GM21515 (cell line): ENCODE measurements around the gene HELZ2.
"Not testable (repeated sequence)": the region's sequence is repeated elsewhere in the genome, so short reads cannot be mapped to it uniquely, and the experiment has no call there.

Experiments
- ATAC-seq: cut with Tn5 transposase; IDR thresholded peaks from one replicate; pipeline ENCODE4 v1.9.1; 2021; ENCODE audit not compliant: unreplicated experiment

The HELZ2 gene

DNA sequence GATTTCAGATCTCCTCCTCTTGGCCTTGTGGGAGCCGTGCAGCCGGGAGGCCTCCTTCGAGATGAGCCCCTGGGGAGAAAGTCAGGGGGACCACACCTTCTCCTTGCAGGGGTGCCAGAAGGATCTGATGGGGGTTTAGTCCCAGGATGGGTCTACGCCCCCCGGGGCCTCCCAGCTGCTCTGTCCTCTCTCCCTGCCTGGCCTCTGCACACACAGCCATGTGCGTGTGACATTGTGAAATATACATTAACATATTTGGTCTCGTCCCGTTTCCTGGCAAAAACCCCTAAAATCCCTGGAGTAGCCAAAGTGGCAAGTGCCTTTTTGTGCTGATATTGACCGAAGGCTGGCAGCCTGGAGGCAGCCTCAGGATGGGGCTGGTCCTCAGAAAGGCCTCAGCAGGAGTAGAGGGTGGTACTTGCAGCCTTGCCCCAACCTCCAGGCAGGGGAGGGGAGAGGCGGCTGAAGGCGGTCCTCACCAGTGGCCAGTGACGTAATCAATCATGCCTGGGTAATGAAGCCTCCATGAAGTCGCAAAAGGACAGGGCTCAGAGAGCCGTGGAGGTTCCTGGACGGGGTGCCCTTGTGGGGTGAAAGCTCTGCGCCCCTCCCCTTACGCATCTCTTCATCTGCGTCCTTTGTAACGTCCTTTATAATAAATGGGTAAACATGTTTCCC is 5.1 kb upstream of the HELZ2 start:
- no peak for ATAC-seq

DNA sequence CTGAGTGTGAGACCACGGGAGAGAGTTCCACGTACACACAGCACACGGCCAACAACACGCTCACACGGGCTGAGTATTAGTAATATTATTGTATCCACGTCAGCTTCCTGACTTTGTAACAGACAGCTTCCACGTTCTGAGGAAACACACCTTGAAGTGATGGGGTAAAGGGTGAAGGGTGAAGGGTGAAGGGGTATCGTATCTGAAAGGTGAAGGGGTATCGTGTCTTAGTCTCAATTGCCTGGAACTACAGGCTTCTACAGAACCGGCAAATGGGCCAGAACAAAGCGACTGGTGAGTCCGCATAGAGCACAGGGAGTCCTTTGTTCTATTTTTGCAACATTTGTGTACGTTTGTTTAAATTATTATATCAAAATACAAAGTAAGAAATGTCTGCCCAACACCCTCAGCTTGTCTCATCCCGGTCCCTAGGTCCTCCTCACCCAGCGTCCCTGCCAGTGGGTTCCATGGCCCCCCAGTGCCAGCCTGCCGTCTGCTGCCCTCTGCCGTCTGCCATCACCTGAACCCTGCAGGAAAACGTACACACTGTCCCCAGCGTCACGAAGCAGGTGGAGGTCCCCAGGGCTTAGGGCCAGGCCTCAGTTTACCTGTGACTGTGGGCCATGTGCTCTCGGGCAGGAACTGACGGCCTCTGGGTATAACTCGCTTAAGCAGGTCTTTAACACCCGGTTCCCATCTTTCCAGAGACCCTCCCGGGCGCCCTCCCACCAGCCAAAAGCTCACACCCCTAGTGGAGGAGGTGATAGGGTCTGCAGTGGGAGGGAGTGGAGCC is 4.4 kb upstream of the HELZ2 start:
- no peak for ATAC-seq

DNA sequence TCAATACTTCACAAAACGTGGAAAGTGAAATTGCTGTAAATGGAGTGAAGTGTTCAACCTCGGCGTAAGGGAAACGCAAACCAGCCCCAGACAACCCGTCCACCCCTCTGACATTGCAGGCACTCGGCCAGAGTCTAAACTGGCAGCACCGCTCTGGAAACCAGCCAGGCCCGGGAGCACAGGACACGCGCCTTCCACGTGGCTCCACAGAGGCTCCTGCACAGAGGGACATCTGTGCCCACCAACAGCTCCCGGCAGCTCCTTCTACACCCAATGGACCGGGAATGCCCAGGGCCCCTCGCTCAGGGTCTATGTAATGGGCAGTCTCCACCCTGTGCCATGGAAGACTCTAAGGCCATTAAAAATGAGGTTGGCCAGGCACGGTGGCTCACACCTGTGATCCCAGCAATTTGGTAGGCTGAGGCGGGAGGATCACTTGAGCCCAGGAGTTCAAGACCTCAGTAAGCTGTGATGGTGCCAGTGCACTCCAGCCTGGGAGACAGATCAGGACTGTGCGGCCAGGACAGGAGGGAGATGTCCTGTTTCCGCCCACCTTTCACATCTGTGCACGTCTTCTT is 3.4 kb upstream of the HELZ2 start:
- no peak for ATAC-seq

DNA sequence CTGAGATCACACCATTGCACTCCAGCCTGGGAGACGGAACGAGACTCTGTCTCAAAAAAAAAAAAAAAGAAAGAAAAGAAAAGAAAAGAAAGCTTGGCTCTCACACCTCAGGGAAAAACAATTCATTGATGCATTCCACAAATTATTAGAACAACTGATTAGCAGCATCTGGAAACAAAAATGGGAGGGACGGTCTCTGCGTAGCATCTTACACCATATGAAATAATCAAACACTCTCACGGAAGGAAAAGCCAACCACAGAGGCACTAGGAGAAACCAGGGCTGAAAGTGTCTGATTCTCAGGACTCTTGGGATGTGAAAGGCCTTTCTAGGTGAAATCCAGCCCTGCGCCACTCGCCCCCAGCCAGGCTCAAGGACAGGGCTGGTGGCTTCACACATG is 2.3 kb upstream of the HELZ2 start:
- no peak for ATAC-seq

DNA sequence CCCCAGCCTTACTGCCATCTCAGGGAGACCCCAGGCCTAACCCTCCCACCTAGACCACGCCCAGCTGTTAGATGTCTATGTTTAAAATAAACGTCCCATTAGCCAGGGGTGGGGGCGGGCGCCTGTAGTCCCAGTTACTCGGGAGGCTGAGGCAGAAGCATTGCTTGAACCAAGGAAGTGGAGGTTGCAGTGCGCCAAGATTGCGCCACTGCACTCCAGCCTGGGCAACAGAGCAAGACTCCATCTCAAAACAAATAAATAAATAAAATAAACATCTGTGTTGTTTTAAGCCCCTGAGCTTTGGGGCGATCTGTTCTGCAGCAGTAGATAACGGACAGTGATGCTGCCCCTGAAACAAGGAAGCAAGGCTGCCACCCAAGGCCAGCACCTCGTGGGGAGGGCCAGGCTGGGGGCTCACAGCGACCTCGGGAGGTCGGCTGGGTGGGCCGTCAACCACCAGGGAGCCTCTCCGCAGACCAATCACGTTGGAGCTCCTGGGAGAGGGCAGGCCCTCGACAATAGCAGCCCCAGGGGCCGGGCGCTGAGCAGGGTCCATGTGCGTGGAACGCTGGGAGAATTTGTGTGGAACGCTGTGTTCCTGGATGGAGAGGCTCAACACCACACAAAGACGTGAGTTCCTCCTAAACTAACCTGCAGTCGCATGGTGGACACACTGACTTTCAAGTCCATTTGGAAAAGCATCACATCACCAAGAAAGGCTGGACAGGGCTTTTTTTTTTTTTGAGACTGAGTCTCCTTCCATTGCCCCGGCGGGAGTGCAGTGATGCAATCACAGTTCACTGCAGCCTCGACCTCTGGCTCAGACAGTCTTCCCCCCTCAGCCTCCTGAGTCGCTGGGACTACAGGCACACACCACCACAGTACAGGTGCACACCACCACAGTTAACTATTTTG is 1.0 kb upstream of the HELZ2 start:
- ATAC-seq: no peak

DNA sequence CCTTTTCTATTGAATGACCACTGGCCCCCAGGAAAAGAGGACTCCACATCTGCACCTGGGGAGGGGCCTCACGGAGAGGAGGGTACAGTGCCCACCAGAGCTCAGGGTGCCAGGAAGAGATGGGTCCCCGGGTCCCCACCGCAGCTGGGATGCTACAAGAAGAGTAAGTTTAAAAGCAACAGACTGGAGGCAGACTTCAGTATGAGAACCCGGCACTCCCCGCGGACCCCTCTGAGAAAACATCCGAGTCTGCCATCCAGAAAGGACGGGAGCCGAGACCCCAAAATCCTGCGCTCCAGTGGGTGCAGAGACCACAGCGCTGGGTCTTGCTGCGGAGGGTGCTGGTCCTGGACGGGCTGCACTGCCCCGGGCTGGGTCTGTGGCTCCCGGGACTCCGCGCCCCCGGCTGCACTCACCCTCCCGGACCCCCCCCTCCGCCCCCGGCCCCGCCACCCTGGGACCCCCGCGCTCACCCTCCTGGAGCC is 350 bp downstream of the HELZ2 start:
- ATAC-seq: no peak

DNA sequence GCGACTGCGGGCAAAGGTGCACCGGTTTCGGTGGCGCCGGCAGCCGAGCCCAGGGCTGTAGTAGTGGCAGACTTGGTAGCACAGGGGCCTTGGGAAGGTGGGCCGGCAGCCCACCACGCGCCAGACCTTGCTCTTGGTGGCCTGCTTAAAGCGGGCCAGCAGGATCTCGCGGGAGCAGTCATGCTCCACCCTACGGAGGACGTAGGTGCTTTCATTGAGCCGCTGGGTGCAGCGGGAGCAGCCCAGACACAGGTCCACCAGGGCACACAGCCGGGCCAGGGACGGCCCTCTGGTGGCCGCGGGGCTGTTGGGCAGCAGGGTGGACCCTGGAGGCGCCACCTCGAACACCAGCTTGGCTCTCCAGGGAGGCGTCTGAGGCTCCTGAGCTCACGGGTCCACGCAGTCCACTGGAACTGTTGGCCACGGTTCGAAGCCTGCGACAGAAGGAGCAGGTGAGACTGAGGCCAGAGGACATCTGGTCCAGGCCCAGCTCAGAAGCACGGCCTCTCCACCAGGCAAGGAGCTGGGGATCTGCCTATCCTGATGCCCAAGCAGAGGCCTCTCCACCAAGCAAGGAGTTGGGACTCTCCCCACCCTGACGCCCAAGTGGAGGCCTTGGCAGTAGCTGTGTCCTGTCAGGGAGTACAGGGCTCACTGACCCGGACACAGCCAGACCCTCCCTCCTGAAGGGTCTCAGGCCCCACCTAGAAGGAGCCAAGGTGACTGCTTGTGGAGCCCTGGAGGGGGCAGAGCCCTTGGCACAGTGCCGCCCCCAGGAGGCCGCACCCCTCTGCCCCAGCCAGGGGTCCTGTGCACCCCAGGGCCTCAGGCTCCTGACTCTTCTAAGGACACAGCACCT is 1.0 kb downstream of the HELZ2 start:
- ATAC-seq: no peak

DNA sequence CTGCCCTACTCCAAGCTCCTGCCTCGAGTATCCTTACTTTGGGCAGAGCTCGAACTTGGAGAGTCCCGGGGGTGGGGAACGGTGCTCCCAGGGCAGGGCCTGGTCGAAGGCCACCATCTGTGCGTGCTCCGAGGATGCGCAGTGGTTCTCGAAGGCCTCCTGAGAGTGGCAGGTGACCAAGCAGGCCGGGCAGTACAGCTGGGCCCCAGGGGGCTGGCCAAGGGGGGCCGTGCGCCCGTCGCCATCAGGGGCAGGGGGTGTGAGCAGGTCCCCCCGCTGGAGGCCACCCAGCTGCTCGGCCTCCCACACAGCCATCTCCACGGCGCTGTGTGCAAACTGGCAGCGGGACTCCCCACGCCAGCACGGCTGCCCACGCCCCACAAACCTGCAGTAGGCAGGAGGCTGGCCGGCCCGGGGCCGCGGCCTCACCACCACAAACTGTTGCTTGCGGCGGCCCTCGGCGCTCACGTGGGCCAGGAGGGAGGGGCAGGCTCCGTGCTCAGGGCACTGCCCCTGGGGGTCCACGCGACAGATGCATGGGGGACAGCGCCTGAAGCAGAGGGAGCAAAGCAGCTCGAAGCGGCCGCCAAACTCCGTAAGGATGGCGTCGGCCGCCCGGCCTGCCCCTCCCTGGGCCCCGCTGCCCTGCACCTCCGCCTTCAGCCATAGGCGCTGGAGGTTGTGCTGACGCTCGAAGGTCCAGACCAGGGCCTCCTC is 1.8 kb downstream of the HELZ2 start:
- no peak for ATAC-seq

DNA sequence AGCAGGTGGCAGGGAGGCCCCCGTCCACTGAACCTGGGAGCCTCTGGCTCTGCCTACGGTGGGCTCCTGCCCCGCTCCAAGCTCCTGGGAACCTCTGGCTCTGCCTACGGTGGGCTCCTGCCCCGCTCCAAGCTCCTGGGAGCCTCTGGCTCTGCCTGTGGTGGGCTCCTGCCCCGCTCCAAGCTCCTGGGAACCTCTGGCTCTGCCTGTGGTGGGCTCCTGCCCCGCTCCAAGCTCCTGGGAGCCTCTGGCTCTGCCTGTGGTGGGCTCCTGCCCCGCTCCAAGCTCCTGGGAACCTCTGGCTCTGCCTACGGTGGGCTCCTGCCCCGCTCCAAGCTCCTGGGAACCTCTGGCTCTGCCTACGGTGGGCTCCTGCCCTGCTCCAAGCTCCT is 3.0 kb downstream of the HELZ2 start:
- ATAC-seq: not testable (repeated sequence)

DNA sequence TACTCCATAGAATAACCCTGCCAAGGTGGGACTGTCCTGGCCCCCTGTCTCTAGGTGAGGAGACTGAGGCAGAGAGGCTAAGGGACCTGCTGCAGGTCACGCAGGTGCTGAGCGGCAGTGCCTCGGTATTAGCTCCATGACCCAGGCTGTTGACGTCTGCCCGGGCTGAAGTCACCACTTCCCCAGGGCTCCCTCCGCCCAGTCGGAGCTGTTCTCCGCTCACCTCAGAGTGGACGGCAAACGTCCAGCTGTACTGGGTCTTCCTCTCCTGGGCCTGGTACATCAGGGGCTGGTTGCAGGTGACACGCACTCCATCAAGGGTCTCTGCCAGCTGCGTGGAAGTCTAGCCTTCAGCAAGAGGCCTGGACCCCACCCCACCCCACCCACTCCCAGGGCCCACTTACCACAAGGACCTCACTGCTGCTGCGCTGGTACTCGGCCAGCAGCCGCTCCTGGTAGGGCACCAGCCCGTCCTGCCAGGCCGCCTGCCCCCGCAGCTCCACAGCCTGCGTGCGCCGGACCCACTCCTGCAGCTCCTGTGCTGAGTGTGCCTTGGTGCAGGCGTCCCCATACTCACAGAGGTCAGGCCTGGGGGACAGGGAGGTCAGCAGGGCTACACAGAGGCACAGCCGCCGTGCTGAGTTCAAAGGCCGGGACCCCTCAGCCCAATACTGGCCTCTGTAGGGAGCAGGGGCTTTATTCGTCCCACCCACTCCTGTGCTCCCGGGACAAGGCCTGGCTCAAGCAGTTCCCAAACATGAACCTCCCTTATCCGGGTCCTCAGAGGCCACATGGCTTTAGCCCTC is 3.6 kb downstream of the HELZ2 start:
- no peak for ATAC-seq

DNA sequence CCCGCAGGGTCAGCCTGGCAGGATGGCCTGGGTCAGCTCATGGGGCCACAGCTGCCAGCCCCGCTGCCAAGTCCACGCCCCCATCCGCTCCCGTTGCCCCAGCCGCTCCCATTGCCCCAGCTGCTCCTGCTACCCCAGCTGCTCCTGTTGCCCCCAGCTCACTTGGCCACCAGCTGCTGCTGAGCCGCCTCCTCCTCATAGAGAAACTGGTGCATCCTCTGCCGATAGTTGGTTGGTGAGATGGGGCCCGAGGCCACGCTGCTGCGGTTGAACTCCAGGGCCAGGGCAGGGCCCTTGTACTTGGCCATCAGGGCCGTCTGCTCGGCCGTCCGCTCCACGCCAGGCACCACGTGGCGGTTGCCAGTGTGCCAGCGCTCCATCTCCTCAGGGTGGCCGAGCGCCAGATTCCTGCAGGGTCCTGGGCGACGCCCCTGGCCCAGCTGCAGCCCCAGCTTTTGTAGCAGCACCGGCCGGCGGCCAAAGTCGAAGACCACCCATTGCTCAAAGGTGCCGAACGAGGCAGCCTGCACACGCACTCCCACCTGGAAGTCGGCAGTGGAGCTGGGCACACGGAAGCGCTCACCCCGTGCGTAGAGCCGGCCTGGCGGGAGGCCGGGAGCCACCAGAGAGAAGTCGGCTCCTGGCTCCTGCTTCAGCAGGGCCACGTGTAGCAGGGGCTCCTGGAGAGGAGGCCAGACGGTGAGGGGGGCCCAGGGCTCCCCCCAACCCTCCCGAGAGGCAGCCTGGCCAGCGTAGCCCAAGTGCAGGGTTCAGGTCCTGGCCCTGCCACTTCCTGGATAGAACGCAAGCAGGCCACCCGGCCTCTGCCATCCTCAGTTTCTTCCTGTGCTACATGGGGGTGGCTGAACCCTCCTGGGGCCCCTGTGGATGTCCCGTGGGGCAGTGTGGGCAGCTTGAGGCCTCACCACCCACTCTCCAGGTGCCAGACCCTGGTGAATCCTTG is 4.8 kb downstream of the HELZ2 start:
- ATAC-seq: no peak

DNA sequence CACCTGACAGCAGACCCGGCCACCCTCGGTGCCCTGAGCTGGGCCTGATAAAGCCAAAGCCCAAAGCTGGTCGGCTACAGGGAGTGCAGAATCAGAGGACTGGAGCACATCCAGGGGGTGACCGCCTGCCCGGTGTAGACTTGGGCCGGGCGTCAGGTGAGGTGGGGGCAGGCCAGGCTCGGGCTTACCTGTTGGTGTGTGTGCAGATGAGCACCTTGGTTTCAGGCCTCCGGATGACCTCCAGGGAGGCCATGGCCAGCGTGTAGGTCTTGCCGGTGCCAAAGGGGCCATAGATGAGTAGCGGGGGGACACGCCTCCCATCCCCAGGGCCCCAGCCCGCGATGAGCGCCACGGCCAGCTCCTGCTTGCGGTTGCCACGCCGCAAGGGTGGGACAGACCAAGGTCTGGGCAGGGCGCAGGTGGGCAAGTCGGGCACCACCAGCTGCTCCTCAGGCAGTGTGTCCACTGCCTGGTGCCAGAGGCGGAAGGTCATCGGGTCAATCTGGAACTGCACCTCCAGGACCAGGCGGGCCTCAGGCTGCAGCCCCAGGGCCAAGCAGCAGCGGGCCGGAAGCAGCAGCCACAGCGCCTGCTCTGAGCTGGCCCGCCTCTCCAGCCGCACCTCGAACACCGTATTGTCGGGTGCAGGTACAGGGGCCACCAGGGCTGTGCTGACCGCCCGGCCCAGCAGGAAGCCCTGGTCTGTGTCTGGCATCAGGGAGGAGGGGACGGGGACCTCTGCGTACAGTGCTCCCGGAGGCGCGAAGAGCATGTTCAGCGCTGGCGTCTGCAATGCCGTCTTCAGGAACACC is 5.7 kb downstream of the HELZ2 start:
- ATAC-seq: no peak

DNA sequence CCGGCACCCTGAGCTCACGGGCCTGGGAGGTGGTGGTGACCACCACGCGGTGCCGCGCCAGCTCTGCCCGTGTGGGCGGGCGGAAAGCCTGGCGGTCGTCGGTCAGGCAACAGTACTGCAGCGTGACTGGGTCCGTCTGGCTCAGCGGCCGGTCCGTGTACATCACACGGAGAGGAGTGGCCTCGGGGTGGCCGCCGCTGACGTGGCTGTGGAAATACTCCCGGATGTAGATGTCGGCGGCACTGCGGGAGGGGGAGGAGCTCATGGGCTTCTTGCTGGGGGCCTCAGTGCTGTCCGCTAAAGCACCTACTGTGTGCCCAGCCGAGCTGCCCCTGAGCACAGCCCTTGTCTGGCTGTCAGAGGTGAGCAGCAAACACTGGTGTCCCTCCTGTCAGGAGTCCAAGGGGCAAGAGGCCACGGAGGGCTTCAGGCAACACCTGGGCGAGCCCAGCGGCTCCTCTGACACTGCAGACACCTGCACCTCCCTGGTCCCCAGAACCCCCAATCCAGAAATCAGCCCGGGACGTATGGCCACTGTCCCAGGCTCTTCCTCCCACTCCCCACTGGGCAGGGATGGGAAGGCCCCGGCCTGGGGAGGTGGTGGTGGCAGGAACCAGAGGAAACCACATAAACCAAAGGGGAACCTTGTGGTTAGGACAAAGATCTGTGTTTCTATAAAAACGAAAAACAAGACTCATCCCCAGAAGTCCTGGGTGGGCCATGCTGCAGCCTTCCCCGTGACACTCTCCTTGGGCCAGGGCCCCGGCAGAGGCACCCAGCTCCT is 6.5 kb downstream of the HELZ2 start:
- peak; percentile 61 for ATAC-seq

DNA sequence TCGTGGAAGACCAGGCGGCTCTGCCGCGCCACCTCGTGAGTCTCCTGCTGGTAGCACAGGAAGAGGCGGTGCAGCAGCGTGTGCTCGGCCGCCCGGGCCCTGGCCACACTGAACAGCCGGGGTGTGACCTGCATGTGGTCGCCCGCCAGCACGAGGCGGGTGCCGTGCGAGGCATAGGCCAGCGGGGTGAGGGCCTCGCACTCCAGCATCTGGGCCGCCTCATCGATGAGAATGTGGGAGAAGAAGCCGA is 7.0 kb downstream of the HELZ2 start:
- ATAC-seq: no peak

DNA sequence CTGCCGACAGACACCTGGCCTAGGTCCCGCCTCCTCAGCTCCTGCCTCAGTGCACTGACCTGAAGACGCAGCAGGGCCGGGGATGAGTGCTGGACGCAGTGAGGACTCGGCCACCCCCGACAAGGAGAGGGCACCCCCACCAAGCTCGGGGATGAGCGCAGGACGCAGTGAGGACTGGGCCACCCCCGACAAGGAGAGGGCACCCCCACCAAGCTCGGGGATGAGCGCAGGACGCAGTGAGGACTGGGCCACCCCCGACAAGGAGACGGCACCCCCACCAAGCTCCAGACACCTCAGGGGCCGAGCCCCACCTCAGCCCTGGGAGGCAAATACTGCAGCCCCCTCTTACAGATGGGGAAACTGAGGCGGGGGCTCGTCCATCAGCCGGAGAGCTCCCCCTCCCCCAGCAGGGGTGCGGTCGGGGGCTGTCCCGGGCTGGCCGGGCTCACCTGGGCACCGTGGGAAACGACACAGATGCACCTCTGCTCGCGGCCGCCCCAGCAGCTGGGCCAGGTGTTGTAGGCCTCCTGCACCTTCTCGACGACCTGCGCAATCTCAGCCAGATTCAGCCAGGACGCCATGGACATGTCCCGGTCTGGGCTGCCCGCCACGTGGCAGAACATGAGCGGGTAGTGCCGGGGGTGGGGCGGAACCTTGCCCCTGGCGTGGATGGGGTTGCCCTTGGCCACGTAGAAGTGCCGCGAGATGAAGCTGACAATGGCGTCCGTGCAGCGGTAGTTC is 7.5 kb downstream of the HELZ2 start:
- no peak for ATAC-seq
